ENCODE measurements around the gene ULK4.
A peak's percentile ranks its signal among the peaks of the same experiment; 100 is the strongest.

DNA sequence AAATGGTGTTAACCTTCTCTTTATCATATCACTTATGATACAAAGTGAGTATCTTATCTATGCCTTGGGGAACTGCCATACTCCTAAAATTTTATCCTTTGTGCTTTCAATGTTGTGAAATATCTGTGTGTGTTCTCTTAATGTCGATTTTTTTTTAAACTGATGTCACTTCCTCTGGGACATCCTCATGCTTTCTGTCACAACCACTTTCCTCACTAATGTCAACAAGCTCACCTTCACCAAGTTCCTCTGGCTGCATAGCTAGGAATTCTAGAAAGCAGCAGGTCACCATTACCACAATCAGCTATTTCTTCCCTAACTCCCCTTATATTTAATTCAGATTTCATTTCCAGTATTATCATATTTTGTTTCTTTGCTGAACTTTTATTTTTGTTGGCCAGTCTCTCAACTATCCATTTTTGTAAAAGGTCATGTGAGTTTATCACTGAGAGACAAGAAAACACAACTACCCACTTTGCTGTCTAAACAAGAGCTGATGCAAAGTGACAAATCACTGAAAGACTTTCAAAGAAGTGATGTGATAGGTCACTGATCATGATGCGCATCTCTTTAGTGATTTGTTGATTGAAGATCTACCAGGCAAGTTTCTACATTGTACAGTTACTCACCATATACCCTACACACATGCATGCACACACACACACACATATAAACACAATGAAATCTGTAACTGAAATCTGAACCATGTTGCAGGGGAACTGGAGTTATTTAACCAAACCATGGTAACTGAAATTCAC lies 369.0 kb downstream of the ULK4 start:
- TF ChIP-seq EZH2 (IDR thresholded peaks at IDR 0.05; ENCODE audit: borderline replicate concordance, insufficient read depth, low read length, poor library complexity, severe bottlenecking) (no peak), REST (IDR thresholded peaks at IDR 0.05; ENCODE audit: borderline replicate concordance) (no peak), TAF1 (IDR thresholded peaks at IDR 0.05; ENCODE audit: low read depth) (no peak), RAD21 (conservative IDR thresholded peaks at IDR 0.05) (no peak), CTCF (IDR thresholded peaks at IDR 0.05; ENCODE audit: poor library complexity, severe bottlenecking) (no peak), EP300 (conservative IDR thresholded peaks at IDR 0.05; ENCODE audit: poor library complexity, severe bottlenecking) (peak; percentile 57), POLR2AphosphoS5 (IDR thresholded peaks at IDR 0.05) (no peak)

All from neural cell (in vitro differentiated cells).